Breast epithelium (tissue), 3 donors: ENCODE data around the gene PPP6R3.

Experiments
- POLR2A ChIP-seq: fragments of 450-650 bp; IDR thresholded peaks from one replicate; pipeline ENCODE4 v1.6.1; 2016; ENCODE audit warnings: antibody characterized with exemption, mild to moderate bottlenecking, moderate library complexity
- TF ChIP-seq, protein P1 (sequence below), 3 donors: fragments of 450-650 bp; IDR thresholded peaks; one replicate each; pipeline ENCODE4 v1.5.1; 2016 to 2017; ENCODE audit warnings: antibody characterized with exemption in 3 of 3, mild to moderate bottlenecking in 3 of 3, moderate library complexity in 3 of 3

DNA sequence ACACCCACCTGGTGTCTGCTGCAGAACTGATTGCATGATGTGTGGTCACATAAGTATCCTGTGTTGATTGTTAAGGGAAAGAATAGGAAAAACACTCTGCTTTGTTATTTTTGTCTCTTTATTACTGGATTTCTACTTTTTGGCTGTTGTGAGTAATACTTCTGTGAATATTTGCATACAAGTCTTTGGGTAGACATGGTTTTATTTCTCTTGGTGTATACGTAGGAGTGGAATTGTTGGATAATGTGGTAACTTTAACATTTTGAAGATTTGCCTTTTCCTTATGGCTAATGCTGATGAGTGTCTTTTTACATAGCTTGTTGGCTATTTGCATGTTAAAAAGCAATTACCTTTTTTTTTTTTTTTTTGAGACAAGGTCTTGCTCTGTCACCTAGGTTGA lies 13.1 kb downstream of the PPP6R3 start:
- TF ChIP-seq POLR2A, result no peak
- TF ChIP-seq, protein P1, sequence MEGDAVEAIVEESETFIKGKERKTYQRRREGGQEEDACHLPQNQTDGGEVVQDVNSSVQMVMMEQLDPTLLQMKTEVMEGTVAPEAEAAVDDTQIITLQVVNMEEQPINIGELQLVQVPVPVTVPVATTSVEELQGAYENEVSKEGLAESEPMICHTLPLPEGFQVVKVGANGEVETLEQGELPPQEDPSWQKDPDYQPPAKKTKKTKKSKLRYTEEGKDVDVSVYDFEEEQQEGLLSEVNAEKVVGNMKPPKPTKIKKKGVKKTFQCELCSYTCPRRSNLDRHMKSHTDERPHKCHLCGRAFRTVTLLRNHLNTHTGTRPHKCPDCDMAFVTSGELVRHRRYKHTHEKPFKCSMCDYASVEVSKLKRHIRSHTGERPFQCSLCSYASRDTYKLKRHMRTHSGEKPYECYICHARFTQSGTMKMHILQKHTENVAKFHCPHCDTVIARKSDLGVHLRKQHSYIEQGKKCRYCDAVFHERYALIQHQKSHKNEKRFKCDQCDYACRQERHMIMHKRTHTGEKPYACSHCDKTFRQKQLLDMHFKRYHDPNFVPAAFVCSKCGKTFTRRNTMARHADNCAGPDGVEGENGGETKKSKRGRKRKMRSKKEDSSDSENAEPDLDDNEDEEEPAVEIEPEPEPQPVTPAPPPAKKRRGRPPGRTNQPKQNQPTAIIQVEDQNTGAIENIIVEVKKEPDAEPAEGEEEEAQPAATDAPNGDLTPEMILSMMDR (IDR thresholded peaks at IDR 0.05), result no peak
